A673 (cell line): Measurements from ENCODE around the gene MAP4K4.

ENCODE experiments used
- CTCF ChIP-seq: fragments of 300-800, 200-600 bp; sonication (generic); conservative IDR thresholded peaks from 2 replicates; pipeline ENCODE4 v1.5.1; 2017; ENCODE audit warnings: low read depth, mild to moderate bottlenecking, antibody characterized with exemption, low read length, moderate library complexity, mixed read lengths
- EZH2 ChIP-seq: fragments of 200-600 bp; sonication (generic); IDR thresholded peaks from 2 replicates; pipeline ENCODE4 v1.6.1; 2017; ENCODE audit warnings: borderline replicate concordance, low read depth, mild to moderate bottlenecking, mixed read lengths, antibody characterized with exemption, low read length; ENCODE audit not compliant: poor library complexity, severe bottlenecking

GRCh38 chr2:101781791-101782426, 84.4 kb downstream of the MAP4K4 start:
- no peak for TF ChIP-seq CTCF
- TF ChIP-seq EZH2: no peak
